ENCODE measurements around the gene MYO7A.

Gene MYO7A

GRCh38 chr11:77111946-77112345, 16.1 kb upstream of the MYO7A start:
- DNase-seq (ENCODE audit: low spot score): no peak

- DNase-seq (ENCODE audit: low spot score): no peak
Measured at GRCh38 chr11:77112641-77113381, 15.2 kb upstream of the MYO7A start.

- DNase-seq (ENCODE audit: low spot score): no peak
Measured at GRCh38 chr11:77113382-77114088, 14.5 kb upstream of the MYO7A start.

- DNase-seq (ENCODE audit: low spot score): no peak
Measured at GRCh38 chr11:77114089-77114463, 14.0 kb upstream of the MYO7A start.

GRCh38 chr11:77115181-77115611, 12.8 kb upstream of the MYO7A start:
- no peak for DNase-seq (ENCODE audit: low spot score)

GRCh38 chr11:77115956-77116355, 12.1 kb upstream of the MYO7A start:
- no peak for DNase-seq (ENCODE audit: low spot score)

GRCh38 chr11:77117492-77117891, 10.6 kb upstream of the MYO7A start:
- DNase-seq (ENCODE audit: low spot score): no peak

- DNase-seq (ENCODE audit: low spot score): no peak
Measured at GRCh38 chr11:77118086-77118485, 10.0 kb upstream of the MYO7A start.

- DNase-seq (ENCODE audit: low spot score): no peak
Measured at GRCh38 chr11:77118971-77119370, 9.1 kb upstream of the MYO7A start.

- no peak for DNase-seq (ENCODE audit: low spot score)
Measured at GRCh38 chr11:77119531-77119936, 8.5 kb upstream of the MYO7A start.

GRCh38 chr11:77120571-77120970, 7.5 kb upstream of the MYO7A start:
- no peak for DNase-seq (ENCODE audit: low spot score)

GRCh38 chr11:77121096-77121640, 6.9 kb upstream of the MYO7A start:
- DNase-seq (ENCODE audit: low spot score): no peak

GRCh38 chr11:77121876-77122575, 6.0 kb upstream of the MYO7A start:
- DNase-seq (ENCODE audit: low spot score): no peak

GRCh38 chr11:77122576-77123212, 5.4 kb upstream of the MYO7A start:
- no peak for DNase-seq (ENCODE audit: low spot score)

- no peak for DNase-seq (ENCODE audit: low spot score)
Measured at GRCh38 chr11:77123591-77123990, 4.5 kb upstream of the MYO7A start.

- no peak for DNase-seq (ENCODE audit: low spot score)
Measured at GRCh38 chr11:77124041-77124440, 4.0 kb upstream of the MYO7A start.

GRCh38 chr11:77124488-77124887, 3.6 kb upstream of the MYO7A start:
- DNase-seq (ENCODE audit: low spot score): no peak

- no peak for DNase-seq (ENCODE audit: low spot score)
Measured at GRCh38 chr11:77125191-77125590, 2.9 kb upstream of the MYO7A start.

GRCh38 chr11:77125695-77126094, 2.4 kb upstream of the MYO7A start:
- DNase-seq (ENCODE audit: low spot score): no peak

GRCh38 chr11:77126156-77126775, 1.8 kb upstream of the MYO7A start:
- no peak for DNase-seq (ENCODE audit: low spot score)

- DNase-seq (ENCODE audit: low spot score): no peak
Measured at GRCh38 chr11:77126861-77127234, 1.2 kb upstream of the MYO7A start.

All from globus pallidus (tissue), 1 donor.